Breast epithelium (tissue), 3 donors: ENCODE results near the gene LCT.

Experiments
- CTCF ChIP-seq, 3 donors: fragments of 450-650 bp; IDR thresholded peaks; one replicate each; pipeline ENCODE4 v1.5.1; 2016 to 2017; ENCODE audit warnings: antibody characterized with exemption in 3 of 3, mild to moderate bottlenecking in 3 of 3, moderate library complexity in 3 of 3
- POLR2AphosphoS5 ChIP-seq, 3 donors: sonication (generic); formaldehyde crosslinking; IDR thresholded peaks; one replicate each; pipeline ENCODE4 v1.6.1; 2017; ENCODE audit warnings: antibody characterized with exemption in 3 of 3

- TF ChIP-seq CTCF (IDR thresholded peaks at IDR 0.05) = peak; percentile 10 to 64 (median 57)
- no peak for TF ChIP-seq POLR2AphosphoS5 (IDR thresholded peaks at IDR 0.05)
Observed at GRCh38 chr2:135797497-135798274, 39.3 kb downstream of the LCT start.
